HG03575 (cell line): ENCODE results near the gene PYGM.

Source experiments
- ATAC-seq: cut with Tn5 transposase; IDR thresholded peaks from one replicate; pipeline ENCODE4 v1.9.1; 2021; ENCODE audit not compliant: unreplicated experiment, insufficient number of reproducible peaks, low FRiP score; ENCODE audit errors: extremely low read depth

The PYGM gene

GRCh38 chr11:64723907-64724862, 35.6 kb downstream of the PYGM start:
- no peak for ATAC-seq

GRCh38 chr11:64723117-64723906, 36.5 kb downstream of the PYGM start, which contains the start of gene NRXN2:
Gene NRXN2 (minus strand): TSS chr11:64723197. CDS start chr11:64713699, 9,498 bp downstream.
- no peak for ATAC-seq

DNA sequence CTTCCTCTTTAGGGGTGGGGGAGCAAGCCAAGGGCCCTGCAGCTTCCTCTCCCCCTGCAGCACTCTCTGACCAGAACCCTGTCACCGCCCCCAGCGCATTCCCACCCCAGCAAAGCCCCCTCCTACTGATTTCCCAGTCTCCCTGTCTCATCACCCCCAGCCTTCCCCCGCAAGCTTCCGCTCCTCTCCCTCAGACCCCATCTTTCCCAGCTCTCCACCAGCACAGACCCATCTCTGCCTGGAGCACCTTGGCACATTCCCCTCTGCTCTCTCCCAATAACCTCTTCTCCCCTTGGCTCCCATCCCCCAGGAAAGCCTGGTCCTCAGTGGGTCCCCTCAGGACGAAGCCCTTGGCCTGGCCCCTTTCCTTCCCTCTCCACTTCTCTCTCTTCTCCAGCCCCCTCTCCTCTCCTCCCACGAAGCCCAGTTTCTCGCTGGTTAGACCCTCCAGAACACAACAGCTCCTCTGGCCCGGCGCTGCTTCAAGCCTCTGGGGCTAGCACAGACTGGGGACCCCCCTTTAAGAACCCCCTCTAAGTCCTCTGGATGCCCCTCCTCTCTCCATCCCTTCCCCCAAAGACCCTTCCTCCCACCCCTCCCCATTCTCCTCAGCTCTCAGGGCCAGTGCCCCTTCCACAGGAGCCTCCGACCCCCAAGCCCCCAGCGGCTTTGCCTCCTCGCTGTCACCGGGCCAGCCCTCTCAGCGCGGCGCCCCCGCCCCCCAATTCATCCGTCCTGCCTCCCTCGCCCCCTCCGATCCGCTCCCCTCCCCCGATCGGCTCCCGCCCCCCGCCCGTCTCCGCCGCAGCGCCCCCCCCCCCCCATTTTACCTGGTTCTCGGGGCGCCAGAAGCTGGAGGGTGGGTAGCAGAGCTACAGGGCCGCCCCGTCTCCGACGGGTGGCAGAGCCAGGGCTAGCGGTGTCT, 37.4 kb downstream of the PYGM start:
- ATAC-seq = no peak

- ATAC-seq = no peak
Observed at GRCh38 chr11:64721359-64721699, 38.4 kb downstream of the PYGM start.

GRCh38 chr11:64720640-64721358, 39.0 kb downstream of the PYGM start:
- ATAC-seq = no peak

DNA sequence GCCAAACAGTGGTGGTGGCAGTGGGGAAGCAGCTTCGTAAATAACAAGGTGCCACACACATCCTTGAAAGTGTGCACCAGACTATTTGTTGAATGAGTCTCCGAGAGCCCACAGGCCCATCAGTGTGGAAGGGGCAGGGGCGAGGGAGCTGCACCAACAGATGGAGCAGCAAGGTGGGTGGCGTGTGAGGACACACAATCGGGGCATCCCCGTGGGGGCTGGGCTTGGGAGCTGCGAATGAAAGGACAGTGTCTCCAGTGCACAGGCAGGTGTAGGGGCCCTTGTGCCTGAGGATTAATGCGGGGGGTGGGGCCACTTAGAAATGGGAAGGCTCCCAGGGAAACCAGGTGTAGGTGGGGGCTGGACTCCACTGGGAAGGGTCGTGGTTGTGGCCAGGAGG, 39.6 kb downstream of the PYGM start:
- no peak for ATAC-seq

DNA sequence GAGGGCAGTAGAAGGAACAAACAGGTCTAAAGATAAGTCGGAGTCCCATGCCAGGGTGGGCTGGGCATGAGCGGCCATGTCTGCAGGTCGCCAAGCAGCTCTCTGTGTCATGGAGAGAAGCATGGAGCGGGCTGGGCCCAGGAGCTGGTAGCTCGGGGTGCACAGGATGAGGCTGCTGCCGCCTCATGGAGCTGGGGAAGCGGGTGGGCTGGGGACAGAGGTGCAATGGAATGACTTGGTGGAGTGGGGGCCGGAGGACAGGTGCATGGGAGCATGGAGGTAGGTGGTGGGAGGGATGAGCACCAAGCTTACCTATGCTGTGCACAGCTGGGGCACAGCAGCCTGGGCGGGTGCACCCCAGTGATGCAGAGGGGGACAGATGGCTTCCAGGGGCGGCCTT, 40.4 kb downstream of the PYGM start:
- ATAC-seq = no peak

- no peak for ATAC-seq
Observed at GRCh38 chr11:64718780-64719124, 41.0 kb downstream of the PYGM start.

- no peak for ATAC-seq
Observed at GRCh38 chr11:64718084-64718779, 41.5 kb downstream of the PYGM start.

GRCh38 chr11:64717268-64717578, 42.6 kb downstream of the PYGM start:
- ATAC-seq = no peak

- no peak for ATAC-seq
Observed at GRCh38 chr11:64716473-64717267, 43.1 kb downstream of the PYGM start.

DNA sequence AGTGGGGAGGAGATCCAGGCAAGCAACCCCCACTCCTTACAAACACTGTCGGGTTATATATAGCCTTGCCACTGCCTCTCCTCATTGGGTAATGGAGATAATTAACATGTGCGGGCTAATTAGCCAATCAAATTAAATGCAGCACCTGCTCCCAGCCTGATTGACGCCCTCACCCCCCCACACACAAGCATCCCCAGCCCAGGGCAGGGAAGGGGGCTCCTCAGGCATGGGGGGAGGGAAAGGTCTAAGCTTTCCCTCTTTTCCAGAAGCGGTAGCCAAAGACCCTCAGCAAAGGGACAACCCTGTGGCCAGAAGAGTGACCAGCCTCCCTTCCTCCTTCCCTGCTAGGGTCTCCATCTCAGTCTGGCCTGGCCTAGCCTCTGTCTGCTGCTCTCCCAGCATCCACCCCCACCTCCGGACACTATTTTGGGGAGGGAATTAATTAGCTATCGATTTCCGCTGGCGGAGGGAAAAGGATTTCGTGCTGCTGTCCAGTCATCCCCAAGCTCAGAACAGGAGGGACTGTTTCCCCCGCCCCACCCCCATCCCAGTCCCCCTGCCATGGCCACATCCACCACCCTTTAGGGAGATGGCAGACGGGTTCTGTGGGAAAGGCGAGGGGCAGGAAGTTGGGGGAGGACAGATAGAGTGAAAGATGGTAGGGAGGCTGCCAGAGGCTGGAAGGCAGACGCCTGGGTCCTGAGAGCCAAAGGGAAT, 43.9 kb downstream of the PYGM start:
- ATAC-seq = no peak

DNA sequence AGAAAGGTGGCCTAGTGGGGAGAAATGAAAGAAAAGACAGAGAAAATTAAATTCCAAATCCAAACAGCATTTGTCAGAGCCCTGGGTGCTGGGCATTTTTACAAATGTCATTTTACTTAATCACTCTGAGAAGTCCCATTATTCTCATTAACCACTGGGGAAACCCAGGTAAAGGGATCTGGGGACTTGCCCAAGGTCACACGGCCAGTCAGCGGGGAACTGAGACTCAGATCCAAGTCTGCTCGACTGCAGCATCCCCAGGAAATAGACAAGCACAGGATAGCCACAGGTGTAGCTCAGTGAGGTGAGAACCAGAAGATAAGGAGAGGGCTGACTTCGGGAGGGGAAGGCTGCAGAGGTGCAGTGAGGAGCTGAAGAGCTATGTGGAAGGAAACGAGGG, 44.7 kb downstream of the PYGM start:
- ATAC-seq = no peak

DNA sequence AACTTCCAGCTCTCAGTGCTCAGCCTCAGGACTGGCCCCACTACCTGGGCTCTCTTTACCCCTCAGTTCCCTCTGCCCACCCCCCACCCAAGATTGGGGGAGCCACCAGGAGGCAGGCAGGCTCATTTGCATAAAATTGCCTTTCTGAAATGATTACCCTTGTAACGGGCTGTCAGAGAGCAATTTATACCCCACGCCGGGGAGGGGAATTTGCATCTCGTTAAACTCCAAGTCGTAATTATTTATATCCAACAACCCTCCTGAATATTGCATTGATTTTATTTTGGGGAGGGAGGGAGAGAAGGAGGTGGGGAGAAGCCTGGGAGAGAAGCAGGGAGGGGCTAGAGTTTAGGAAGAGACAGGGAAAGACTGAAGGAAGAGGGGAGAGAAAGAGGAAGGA, 45.1 kb downstream of the PYGM start:
- no peak for ATAC-seq

- ATAC-seq = no peak
Observed at GRCh38 chr11:64713781-64714363, 45.9 kb downstream of the PYGM start.

GRCh38 chr11:64713016-64713707, 46.6 kb downstream of the PYGM start:
- ATAC-seq = no peak
